HepG2 (cell line): ENCODE measurements around the gene ITPK1.

Experiments used
- HNRNPLL ChIP-seq: fragments of 200-400 bp; formaldehyde crosslinking; IDR thresholded peaks from 2 replicates; pipeline ENCODE4 v1.6.1; 2017; ENCODE audit warnings: mild to moderate bottlenecking, low read depth, low read length; ENCODE audit not compliant: poor library complexity, severe bottlenecking
- HOXA3 ChIP-seq: sonication (generic); formaldehyde crosslinking; IDR thresholded peaks from 2 replicates; pipeline ENCODE4 v1.5.0; 2020; ENCODE audit warnings: missing genetic modification reagents
- ZFP36L2 ChIP-seq: sonication (generic); formaldehyde crosslinking; IDR thresholded peaks from 2 replicates; pipeline ENCODE4 v1.4.0; 2020; ENCODE audit warnings: missing genetic modification reagents

DNA sequence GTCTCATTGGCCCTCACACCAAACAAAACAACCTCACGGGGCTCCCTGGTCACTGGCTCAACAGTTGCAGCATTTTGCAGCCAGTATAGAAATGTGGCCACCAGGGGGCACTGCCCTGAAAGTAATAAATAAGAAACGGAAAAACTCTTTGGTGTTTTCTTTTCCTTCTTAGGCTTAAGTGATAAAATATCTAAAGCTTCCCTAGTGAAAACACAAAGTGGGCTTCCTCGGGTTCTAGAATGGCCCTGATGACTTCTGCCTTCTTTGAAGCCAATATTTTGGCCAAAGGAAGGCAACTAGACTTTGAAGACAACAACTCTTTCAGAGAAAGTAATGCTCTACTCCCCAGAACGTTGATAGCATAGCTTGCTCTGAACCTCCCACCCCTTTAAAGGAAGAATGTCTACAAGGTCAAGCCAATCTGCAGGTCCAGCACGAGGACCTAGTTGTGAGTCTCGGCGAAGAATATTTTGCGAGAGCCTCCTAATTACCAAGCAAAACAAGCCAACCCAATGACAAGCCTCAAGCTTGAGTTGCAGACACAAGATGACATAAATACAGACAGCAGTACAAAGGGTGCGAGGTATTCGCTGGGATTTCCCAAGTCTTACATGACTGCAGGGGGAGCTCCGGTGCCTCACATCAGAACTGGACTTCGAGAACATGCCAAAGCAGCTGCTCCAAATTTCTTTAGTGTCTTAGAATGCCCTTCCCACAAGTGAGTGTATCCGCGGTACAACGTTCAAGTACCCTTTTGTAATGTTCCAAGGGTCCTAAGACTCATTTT, 2.6 kb downstream of the ITPK1 start:
- TF ChIP-seq HNRNPLL (no peak), ZFP36L2 (CRISPR knock-in tag) (no peak), HOXA3 (CRISPR knock-in tag) (0 out of 2 replicates have a peak, but pooled peaks have one; percentile 8)
